Occipital lobe (tissue), 2 donors: Measurements from ENCODE around the gene CRYBG2. TPM values are rescaled to one million over a fixed set of nuclear protein-coding genes. Genes with fewer than 3 reads are reported as not detected.
"Not testable (repeated sequence)": the region's sequence is repeated elsewhere in the genome, so short reads cannot be mapped to it uniquely, and the experiment has no call there.

Experiments
- DNase-seq: peaks from one replicate; lab custom pipeline; 2025; lab: John Stamatoyannopoulos, UW
- total RNA-seq: library from RNA; depleted of rRNA; stranded (reverse); fragments of >200 nt; gene quantifications from one replicate; pipeline ENCODE4 v1.2.3, GENCODE V29; 2014

The CRYBG2 gene, protein sequence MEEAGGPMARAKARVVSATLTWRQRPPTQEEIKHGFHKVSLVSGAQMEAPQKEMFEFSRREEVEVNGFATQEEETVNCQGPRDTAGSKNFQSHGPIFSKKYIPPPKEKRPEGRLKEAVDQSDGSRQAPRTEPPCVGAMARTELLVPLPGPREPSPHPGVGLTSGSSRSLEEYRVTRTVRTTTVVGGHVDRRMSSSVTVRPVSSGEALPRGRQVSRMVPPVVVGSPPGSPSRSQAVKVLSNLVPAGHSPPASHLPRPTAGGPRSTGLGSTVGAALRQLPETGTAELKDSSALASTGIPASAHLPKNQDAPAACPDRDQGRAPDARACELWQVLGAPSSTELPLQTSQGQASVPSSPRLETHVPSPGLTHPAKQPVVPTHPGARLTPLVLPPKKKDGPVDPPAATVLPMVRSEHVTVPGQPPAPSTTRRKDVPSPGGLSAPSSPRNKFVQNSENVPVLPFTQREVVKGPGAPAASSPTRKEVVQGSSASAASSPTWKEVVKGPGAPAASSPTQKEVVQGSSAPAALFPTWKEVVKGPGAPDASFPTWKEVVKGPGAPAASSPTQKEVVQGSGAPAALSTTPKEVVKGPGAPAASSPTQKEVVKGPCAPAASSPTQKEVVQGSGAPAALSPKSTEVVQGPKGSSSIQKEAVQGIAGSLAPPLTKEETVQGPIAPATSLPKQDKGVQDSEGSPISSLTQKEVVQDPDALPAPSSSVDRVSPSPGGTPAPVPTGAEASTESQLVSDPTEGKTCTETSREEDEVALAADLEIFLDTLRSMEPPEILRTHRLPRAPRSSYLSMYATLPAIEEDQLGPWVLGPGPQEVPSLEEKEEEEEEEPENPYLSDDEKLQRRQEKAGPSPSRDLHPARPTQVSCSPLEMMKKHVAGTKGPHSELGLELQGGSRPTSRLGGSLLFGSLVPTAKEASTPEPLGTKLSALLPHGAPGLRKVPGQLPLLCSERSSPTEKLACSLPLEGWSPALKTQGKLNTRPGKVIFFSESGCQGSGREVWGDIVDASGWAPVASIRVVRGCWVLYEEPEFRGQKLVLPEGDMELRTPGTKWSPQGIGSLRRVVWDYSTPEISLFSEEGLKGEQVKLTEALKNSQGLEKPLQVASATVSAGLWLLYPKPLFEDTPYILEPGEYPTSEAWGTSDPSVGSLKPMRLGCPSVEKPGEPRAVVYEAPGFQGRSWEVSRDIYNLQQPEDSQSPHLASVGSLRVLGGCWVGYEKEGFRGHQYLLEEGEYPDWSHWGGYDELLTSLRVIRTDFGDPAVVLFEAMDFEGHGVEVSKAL (N-terminal part only)
- total RNA-seq = 1.1 TPM

DNA sequence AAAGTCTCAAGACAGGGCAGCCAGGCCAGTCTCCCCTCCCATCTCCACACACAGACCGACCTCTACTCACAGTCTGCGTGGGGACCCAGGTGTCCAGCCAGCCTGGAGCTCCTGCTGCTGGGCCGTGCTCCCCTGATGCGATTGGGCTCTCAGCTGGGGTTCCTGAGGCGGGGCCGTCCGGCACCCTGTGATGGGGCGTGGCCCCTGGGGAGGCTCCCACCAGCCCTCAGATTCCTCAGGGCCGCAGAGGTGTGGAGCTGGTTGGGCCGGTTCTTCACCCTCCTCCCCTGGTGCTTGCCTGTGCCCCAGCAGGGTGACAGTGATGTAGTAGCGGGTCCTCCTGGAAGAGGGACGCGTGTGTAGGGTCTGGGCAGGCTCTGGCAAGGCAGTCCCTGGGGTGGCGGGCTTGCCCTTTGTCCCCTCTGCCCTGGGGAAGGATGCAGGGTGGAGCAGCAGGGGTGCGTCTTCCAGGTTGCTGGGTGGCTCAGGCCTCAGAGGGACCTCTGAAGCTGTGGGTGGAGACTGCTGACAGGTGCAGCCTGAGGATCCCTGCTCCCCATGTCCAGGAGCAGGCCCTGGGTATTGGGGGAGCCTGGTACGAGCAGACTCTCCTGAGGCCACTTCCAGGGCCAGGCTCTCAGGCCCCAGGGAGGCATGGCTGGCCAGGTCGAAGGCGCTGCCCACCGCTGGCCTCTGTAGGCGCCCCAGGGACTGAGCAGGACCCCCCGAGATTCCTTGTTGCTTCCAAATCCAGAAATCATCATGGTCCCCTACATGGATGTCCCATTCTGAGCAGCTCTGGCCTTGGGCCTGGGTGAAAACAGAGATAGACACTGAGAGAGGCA lies at the start of gene CRYBG2:
Gene CRYBG2, minus strand, starts transcription at position 155 of the 845 bp plus-strand sequence. CDS start 7,473 bp downstream, outside the sequence.
- DNase-seq = no peak

- DNase-seq = no peak
Observed at GRCh38 chr1:26403656-26404055, 49.7 kb upstream of the CRYBG2 start.

DNA sequence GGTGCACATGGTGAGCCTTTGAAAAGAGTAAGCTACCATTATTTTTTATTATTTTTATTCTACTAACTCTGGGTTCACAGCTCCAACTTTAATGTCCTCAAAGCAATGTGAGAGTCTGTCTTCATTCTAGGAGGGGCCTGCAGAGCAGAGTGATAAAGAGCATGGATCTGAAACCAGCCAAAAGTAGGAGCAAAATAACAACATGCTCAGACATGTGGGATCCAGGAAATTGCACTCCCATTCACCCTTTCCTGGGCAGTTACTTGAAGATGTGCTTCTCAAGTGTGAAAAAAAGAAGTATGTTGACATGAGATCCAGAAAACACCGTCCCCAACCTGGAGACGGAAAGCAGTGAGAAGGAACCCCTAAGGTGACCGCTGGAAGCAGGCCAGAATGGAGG lies 48.0 kb upstream of the CRYBG2 start:
- no peak for DNase-seq

GRCh38 chr1:26399034-26399433 lies 45.1 kb upstream of the CRYBG2 start:
- DNase-seq = no peak

DNA sequence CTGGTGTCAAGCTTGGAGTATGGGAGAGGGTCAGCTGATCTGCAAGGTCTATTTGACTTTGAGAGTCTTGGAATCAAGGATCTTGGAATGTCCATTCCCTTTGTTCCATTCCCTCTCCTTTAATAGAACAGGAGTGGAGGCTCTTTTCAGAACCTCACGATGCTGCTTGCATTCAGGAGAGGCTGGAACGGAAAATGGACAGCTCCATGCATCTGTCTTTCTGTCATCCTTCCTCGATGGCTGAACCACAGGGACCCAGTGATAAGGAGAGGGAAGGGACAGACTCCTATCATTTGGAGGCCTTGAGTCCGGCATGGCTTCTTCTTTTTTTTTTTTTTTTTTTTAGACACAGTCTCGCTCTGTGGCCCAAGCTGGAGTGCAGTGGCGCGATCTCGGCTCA lies 41.8 kb upstream of the CRYBG2 start:
- DNase-seq = no peak

GRCh38 chr1:26391450-26391849 lies 37.5 kb upstream of the CRYBG2 start:
- no peak for DNase-seq

- DNase-seq = no peak
Observed at GRCh38 chr1:26389604-26390247, 35.8 kb upstream of the CRYBG2 start.

DNA sequence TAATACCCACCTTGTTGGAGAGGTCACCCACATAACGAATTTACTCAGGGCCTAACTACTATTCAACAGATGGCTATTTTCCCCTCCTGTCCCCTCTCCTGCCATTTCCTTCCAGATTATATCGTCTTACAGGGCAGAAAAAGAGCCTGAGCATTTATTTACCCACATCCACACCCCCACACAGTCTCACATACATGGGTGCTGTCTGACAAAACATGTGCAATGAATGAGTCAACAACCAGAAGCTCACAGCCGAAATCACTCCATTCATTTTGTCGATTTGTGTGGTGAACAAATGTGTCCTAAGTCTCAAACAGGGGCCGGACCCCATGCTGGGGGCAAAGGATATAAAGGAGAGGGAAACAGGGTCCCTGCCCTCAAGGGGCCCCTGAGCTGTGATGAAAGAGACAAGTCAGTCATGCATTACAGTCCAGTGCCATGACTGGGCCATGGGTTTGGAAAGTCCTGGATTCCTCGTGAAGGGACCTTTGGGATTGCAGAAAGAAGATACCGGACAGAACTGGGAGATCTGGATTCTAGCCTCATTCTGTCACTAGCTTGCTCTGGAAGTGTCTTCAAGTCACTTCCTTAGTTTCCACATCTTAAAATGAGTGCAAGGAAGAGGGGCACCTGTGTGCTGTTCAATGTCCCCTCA lies 35.0 kb upstream of the CRYBG2 start:
- DNase-seq = no peak

DNA sequence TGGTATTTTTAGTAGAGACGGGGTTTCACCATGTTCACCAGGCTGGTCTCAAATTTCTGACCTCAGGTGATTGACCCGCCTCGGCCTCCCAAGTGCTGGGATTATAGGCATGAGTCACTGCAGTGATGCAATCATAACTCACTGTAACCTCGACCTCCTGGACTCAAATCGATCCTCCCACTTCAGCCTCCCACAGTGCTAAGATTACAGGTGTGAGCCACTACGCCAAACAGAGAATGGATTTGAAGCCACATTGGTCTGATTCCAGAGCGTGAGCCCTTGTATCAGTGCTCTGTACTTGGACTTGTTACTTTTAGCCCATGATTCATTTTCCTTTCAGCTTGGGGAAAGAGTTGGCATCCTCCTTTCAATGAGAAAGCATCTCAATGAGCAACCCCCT lies 33.5 kb upstream of the CRYBG2 start:
- DNase-seq = no peak

GRCh38 chr1:26385063-26385462 lies 31.1 kb upstream of the CRYBG2 start:
- not testable (repeated sequence) for DNase-seq

- DNase-seq = no peak
Observed at GRCh38 chr1:26384076-26384475, 30.1 kb upstream of the CRYBG2 start.

DNA sequence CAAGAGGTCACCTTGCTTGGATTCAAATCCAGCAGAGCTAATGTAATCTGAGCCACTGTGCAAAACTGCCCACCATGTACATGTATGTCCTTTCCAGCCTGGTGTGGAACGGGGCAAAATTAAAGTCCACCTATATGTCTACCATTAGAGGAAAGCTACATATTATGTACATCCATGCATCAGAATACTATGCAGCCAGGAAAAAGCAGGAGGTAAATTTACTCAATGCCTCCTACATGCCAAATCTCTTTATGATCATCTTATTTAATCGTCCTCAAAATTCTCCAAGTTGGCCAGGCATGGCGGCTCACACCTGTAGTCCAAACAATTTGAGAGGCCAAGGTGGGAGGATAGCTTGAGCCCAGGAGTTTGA lies 24.9 kb upstream of the CRYBG2 start:
- no peak for DNase-seq

DNA sequence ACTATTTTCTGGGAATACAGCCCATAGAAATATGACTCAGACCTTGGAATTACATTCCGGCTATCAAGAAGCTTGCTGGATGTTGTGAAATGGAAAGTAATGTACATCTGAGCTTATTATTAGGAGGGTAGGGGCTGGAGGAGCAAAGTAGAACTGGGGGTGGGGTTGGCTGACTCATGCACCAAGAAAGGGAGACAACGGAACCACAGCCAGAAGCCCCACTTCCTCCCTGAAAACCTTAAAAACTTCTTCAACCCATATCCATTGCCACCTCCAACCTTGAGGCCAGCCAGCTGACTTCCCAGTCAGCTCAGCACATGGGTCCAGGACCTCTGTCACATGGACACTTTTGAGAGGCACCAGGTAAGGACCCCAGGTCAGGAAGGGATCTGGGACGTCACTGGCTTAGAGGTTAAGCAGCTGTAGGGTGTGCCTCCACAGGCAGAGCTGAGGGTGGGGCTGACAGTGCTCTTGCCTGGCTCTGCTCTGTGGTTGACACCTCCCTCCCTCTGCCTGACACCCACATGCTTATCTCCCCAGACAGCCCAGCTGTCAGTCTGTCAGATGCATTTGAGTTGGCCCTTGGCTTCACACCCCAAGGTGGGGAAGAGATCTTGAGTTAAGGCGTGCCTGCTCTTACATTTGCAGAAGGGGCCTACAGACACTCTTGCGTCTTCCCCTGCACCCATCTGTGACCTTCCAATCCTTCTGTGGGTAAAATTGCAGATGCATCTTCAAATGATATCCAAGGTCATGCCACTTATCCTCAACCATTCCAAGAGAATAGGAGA lies 24.4 kb upstream of the CRYBG2 start:
- no peak for DNase-seq

DNA sequence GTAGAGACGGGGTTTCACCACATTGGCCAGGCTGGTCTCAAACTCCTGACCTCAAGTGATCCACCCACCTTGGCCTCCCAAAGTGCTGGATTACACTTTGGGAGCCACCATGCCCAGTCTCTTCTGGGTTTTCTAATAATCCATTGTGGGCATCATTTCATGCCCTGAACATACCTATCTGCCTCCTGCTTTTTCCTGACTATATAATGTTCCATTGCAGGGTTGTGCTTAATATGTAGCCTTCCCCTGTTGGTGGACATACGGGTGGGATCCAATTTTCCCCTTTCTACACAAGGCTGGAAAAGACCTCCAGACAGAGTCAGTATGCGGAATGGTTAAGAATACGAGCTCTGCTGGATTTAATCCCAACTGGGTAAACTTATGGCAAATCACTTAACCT lies 22.1 kb upstream of the CRYBG2 start:
- no peak for DNase-seq

- no peak for DNase-seq
Observed at GRCh38 chr1:26375081-26375480, 21.2 kb upstream of the CRYBG2 start.

DNA sequence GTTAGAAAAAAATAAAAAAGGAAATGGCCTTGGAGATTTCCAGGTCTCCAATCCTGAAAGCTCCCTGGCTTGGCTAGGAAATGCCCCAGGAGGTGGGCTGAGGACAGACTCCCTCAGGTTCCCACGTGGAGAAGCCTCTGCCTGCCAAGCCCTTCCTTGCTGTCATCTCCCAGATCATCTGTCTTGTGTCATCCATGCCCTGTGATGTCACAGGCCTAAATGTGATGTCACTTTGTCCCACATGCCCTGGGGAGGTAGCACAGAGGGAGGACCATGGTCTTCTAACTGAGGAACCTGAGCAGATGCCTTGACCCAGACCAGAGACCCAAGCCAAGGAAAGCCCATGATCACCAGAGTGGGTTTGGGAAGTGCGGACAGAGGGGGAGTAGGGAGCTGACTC lies 20.4 kb upstream of the CRYBG2 start:
- DNase-seq = not testable (repeated sequence)

- DNase-seq = no peak
Observed at GRCh38 chr1:26373789-26374188, 19.9 kb upstream of the CRYBG2 start.

DNA sequence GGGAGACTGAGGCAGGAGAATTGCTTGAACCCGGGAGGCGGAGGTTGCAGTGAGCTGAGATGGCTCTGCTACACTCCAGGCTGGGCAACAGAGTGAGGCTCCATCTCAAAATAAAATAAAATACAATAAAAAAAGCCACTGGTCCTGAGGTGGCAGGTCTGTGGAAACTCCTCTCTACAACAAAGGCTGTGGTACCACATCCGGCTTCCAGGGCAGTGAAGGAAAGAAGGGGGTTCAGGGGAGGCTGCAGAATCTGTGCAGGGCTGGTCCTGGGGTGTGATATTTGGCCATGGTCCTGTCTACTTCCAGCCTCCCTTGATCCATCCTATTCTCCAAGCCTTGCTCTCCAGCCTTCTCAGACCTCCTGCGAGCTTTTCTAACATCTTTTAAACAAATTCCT lies 19.4 kb upstream of the CRYBG2 start:
- DNase-seq = no peak

DNA sequence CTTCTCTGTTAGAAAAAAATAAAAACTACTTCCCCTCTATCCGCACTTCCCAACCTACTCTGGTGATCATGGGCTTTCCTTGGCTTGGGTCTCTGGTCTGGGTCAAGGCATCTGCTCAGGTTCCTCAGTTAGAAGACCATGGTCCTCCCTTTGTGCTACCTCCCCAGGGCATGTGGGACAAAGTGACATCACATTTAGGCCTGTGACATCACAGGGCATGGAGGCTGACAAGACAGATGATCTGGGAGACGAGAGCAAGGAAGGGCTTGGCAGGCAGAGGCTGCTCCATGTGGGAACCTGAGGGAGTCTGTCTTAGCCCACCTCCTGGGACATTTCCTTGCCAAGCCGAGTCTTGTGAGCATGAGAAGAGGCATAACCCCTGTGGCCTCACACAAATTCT lies 18.7 kb upstream of the CRYBG2 start, which contains the start of gene ZNF683:
Gene ZNF683, minus strand, starts transcription at position 140 of the 400 bp plus-strand sequence. CDS start 4,179 bp downstream, outside the sequence.
- not testable (repeated sequence) for DNase-seq
